GM20431 (cell line): ENCODE data around the gene POLE3.
"Not testable (repeated sequence)": the region's sequence is repeated elsewhere in the genome, so short reads cannot be mapped to it uniquely, and the experiment has no call there.

Experiments used
- in situ Hi-C: fragments of 300-500 bp; cut with MseI, MboI; formaldehyde crosslinking; loops from one replicate; pipeline ENCODE4 v1.15.0; 2020; ENCODE audit warnings: low sequenced_read_pairs; ENCODE audit not compliant: unreplicated experiment

POLE3 gene

GRCh38 chr9:113410207-113410864 is at the start of gene POLE3, which contains the start of gene C9orf43:
Gene POLE3 (minus strand): TSS chr9:113410675. CDS start chr9:113410293, 382 bp downstream.
Gene C9orf43 (plus strand): TSS chr9:113410747. CDS start chr9:113413494, 2,747 bp downstream.
- in situ Hi-C loops, result no loop called here

GRCh38 chr9:113456235-113456634 is 45.8 kb upstream of the POLE3 start:
- in situ Hi-C loops, result loop anchor here (10.0 kb wide), 2 partner anchors 129 to 199 kb away; no protein-coding TSS in a partner anchor

GRCh38 chr9:113454914-113455761 is 44.7 kb upstream of the POLE3 start:
- in situ Hi-C loops, result loop anchor here (10.0 kb wide), 2 partner anchors 130 to 200 kb away; no protein-coding TSS in a partner anchor

GRCh38 chr9:113452113-113452605 is 41.7 kb upstream of the POLE3 start:
- in situ Hi-C loops, result loop anchor here (10.0 kb wide), 2 partner anchors 133 to 203 kb away; no protein-coding TSS in a partner anchor

GRCh38 chr9:113449376-113449775 is 38.9 kb upstream of the POLE3 start:
- in situ Hi-C loops, result no loop called here

- in situ Hi-C loops, result no loop called here
Observed at GRCh38 chr9:113446323-113446740, 35.9 kb upstream of the POLE3 start.

GRCh38 chr9:113444736-113445135 is 34.3 kb upstream of the POLE3 start:
- in situ Hi-C loops, result no loop called here

GRCh38 chr9:113437716-113438115 is 27.2 kb upstream of the POLE3 start:
- in situ Hi-C loops, result not testable (repeated sequence)

- in situ Hi-C loops, result no loop called here
Observed at GRCh38 chr9:113436728-113437515, 26.4 kb upstream of the POLE3 start.

GRCh38 chr9:113431191-113431590 is 20.7 kb upstream of the POLE3 start:
- in situ Hi-C loops, result no loop called here

- in situ Hi-C loops, result no loop called here
Observed at GRCh38 chr9:113428062-113428615, 17.7 kb upstream of the POLE3 start.

- in situ Hi-C loops, result no loop called here
Observed at GRCh38 chr9:113427629-113428028, 17.2 kb upstream of the POLE3 start.

GRCh38 chr9:113426701-113427100 is 16.2 kb upstream of the POLE3 start:
- in situ Hi-C loops, result no loop called here

GRCh38 chr9:113425072-113425471 is 14.6 kb upstream of the POLE3 start:
- in situ Hi-C loops, result no loop called here

- in situ Hi-C loops, result no loop called here
Observed at GRCh38 chr9:113421726-113422125, 11.3 kb upstream of the POLE3 start.

- in situ Hi-C loops, result no loop called here
Observed at GRCh38 chr9:113417370-113417769, 6.9 kb upstream of the POLE3 start.

GRCh38 chr9:113416149-113416721 is 5.8 kb upstream of the POLE3 start:
- in situ Hi-C loops, result no loop called here

GRCh38 chr9:113409883-113410206 is 630 bp downstream of the POLE3 start:
- in situ Hi-C loops, result no loop called here

GRCh38 chr9:113409481-113409880 is 994 bp downstream of the POLE3 start:
- in situ Hi-C loops, result no loop called here
